Stimulated activated CD4-positive, alpha-beta T cell treated with anti-CD3 and anti-CD28 coated beads, Interleukin-4, amount 100 ng/mL, for 48 hours (primary cell): ENCODE measurements around the gene GPR65.

ENCODE experiments used
- DNase-seq, 2 donors: peaks; one replicate each; pipeline ENCODE4 v3.0.0-alpha.2; 2020; ENCODE audit warnings: low read depth in 2 of 2

GPR65 gene

GRCh38 chr14:88039197-88039596 lies 34.3 kb downstream of the GPR65 start:
- DNase-seq: no peak

DNA sequence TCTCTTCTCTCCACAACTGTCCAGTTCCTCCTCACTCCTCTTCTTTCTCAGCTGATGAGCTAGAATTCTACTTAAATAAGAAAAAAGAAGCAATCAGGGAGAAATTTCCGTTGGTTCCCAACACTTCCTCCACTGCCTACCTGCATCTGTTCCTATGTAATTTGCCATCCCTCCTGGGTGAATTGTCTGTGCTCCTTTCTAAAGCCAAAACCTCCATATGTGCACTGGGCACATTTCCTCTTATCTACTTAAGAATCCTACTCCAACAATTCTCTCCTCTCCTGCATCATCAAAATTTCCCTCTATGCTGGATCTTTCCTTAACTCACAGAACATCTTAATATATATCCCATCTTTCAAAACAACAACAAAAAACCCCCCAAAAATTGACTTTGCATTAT lies 35.2 kb downstream of the GPR65 start:
- DNase-seq: no peak

- DNase-seq: no peak
Measured at GRCh38 chr14:88043529-88044443, 38.9 kb downstream of the GPR65 start.

- no peak for DNase-seq
Measured at GRCh38 chr14:88044444-88044758, 39.5 kb downstream of the GPR65 start.

DNA sequence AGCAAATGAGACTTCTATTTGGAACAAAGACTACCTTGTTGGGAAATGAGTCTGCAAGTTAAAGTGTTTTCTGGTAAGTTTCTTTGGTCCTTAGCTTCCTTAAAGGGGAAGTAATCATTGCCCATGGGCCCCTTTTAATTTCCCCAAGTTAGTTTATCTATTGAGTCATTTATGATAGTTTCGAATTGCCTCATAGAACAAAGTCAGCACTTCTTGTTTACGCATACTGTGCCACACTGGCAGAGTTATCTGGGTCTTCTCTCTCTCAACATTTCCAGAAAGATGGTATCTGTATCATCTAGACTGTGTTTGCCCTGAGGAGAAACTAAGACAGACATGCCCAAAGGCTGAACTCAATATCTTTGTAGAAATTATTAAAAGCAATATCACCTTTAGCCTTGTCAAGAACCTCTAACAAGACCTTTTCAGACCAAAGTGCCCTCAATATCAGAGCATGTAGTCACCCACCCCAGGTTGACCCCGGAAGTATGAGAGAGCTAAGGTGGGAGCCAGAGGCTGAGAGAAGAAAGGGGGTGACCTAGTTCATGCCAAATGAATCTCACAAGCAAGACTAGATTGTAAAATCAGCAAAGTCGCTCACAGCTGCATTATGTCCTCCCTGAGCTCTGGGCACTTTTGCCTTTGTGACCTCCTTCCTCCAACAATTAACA lies 40.0 kb downstream of the GPR65 start:
- no peak for DNase-seq

DNA sequence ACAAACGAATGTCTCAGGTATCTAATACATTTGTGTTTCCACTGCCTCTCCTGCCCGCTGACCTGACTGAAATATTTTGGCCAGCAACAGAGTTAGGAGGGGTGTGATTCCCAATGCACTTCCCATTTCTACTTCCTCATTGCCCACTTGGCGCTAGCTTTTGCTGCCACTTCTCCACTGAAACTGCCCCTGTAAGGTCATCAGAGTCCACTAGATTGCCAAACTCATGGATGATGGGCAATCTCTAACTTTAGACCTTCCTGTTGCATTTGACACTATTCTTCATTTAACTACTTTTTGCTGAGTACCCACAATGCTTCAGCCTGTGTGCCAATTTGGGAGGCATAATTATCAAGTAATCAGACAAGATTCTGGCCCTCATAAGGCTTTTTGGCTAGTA lies 40.8 kb downstream of the GPR65 start:
- no peak for DNase-seq

- DNase-seq: no peak
Measured at GRCh38 chr14:88048351-88048750, 43.4 kb downstream of the GPR65 start.

DNA sequence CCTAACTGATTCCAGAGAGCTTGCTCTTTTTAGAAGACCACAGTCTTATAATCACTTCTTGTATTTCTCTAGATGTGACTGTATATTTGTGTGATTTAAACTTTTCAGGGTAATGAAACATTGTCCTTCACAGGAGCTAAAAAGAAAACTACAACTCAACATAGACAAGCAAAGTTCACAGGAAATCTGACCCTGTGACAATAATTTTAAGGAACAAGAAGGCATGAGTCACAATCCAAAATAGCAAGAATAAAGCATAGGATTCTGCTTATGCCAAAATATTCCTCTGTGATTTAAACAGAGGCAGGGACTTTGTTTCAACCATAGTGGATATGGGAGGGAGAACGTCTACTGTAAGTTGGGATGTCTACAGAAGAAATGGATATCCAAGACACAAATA lies 44.3 kb downstream of the GPR65 start:
- no peak for DNase-seq

GRCh38 chr14:88049936-88050335 lies 45.0 kb downstream of the GPR65 start:
- no peak for DNase-seq

DNA sequence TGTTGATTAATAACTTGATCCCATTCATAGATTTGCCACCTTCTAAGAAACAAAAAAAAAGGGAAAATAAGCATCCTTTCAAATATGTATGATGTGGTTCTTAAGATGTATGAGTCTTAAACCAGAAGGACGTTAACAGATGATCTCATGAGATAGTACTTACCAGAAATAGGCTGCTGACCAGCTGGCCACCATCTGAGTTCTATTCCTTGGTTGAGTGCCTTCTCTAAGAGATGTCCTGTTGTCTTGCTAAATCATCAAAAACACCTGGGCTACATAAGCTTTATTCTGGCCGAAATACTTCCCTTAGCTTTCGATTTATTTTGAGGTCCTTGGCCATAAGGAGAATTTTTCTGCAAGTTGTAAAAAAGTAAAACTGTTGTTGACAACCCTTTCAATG lies 55.6 kb downstream of the GPR65 start:
- no peak for DNase-seq

DNA sequence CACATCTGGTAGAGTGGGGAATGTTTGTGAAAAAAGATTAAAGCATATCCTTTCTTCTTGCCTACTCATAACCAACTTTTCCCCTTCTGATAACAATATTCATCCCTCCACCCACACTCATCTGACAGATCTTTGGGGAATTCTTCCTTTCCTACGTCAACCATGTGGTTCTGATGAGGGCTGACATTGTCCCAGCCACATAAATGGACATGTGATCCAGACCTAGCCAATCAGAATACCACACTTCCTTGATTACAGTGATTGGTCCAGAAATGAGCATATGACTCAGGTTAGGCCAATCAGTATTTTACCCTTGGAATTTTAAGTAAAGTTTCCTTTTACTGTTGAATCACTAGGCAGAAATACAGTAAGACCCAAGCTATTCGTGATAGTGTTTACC lies 58.9 kb downstream of the GPR65 start:
- no peak for DNase-seq
